ENCODE measurements around the gene SHROOM1.
A peak's percentile ranks its signal among the peaks of the same experiment; 100 is the strongest.

SHROOM1 gene

GRCh38 chr5:132785365-132785764 lies 45.1 kb downstream of the SHROOM1 start:
- Histone ChIP-seq H3K9me3 (ENCODE audit: control insufficient read depth in 1 of 2, low read length in 2 of 2) (no peaks in the 10 kb centered on the region), H3K4me1 (ENCODE audit: control insufficient read depth in 1 of 2, insufficient read depth in 2 of 2, low read length in 2 of 2) (no peaks in the 10 kb centered on the region), H3K4me3 (ENCODE audit: low read depth in 1 of 2, low read length in 2 of 2) (no peak overlapping the region), H3K27me3 (ENCODE audit: low read depth, low read length) (no peaks in the 10 kb centered on the region), H3K36me3 (ENCODE audit: control insufficient read depth in 1 of 2, insufficient read depth in 2 of 2, low read length in 2 of 2) (no peaks in the 10 kb centered on the region), H3K27ac (ENCODE audit: low read length) (no peak overlapping the region)

GRCh38 chr5:132782101-132782500 lies 48.3 kb downstream of the SHROOM1 start:
- Histone ChIP-seq H3K27ac (ENCODE audit: low read length) (no peak overlapping the region), H3K4me1 (ENCODE audit: control insufficient read depth in 1 of 2, insufficient read depth in 2 of 2, low read length in 2 of 2) (peaks cover 5 to 8% of the 10 kb centered on the region in 2 donors), H3K4me3 (ENCODE audit: low read depth in 1 of 2, low read length in 2 of 2) (no peak overlapping the region), H3K9me3 (ENCODE audit: control insufficient read depth in 1 of 2, low read length in 2 of 2) (no peaks in the 10 kb centered on the region), H3K36me3 (ENCODE audit: control insufficient read depth in 1 of 2, insufficient read depth in 2 of 2, low read length in 2 of 2) (no peaks in the 10 kb centered on the region), H3K27me3 (ENCODE audit: low read depth, low read length) (no peaks in the 10 kb centered on the region)

- no peak overlapping the region for H3K27ac ChIP-seq (ENCODE audit: low read length)
- peaks cover 5 to 8% of the 10 kb centered on the region in 2 donors for H3K4me1 ChIP-seq (ENCODE audit: control insufficient read depth in 1 of 2, insufficient read depth in 2 of 2, low read length in 2 of 2)
- no peaks in the 10 kb centered on the region for H3K27me3 ChIP-seq (ENCODE audit: low read depth, low read length)
- no peaks in the 10 kb centered on the region for H3K36me3 ChIP-seq (ENCODE audit: control insufficient read depth in 1 of 2, insufficient read depth in 2 of 2, low read length in 2 of 2)
- no peaks in the 10 kb centered on the region for H3K9me3 ChIP-seq (ENCODE audit: control insufficient read depth in 1 of 2, low read length in 2 of 2)
- no peak overlapping the region for H3K4me3 ChIP-seq (ENCODE audit: low read depth in 1 of 2, low read length in 2 of 2)
These were observed 49.4 kb downstream of the SHROOM1 start for GRCh38 chr5:132781029-132781428.

- no peaks in the 10 kb centered on the region for H3K27me3 ChIP-seq (ENCODE audit: low read depth, low read length)
These were observed 49.9 kb downstream of the SHROOM1 start for GRCh38 chr5:132780577-132780976.

DNA sequence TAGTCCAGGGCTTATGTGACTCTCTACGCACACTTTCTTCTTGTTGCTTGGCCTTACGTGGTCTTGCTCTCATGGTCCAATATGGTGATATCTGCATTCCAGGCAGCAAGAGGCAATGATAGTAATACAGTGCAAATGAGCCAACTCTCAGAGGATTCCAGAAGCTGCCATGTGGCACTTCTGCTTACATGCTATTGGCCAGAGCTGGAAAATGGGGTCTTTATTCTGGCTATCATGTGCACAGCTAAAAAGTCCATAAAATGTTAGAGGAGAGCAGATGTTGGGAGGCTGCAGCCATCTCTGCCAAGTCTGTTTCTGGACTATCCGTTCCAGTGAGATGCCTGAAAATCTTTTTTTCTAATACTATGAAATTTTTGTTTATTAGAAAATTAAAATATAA lies 50.5 kb downstream of the SHROOM1 start:
- H3K27ac ChIP-seq (ENCODE audit: low read length) = no peak overlapping the region
- no peak overlapping the region for H3K4me3 ChIP-seq (ENCODE audit: low read depth in 1 of 2, low read length in 2 of 2)
- peaks cover 14 to 15% of the 10 kb centered on the region in 2 donors for H3K4me1 ChIP-seq (ENCODE audit: control insufficient read depth in 1 of 2, insufficient read depth in 2 of 2, low read length in 2 of 2)
- H3K9me3 ChIP-seq (ENCODE audit: control insufficient read depth in 1 of 2, low read length in 2 of 2) = no peaks in the 10 kb centered on the region
- no peaks in the 10 kb centered on the region for H3K27me3 ChIP-seq (ENCODE audit: low read depth, low read length)
- H3K36me3 ChIP-seq (ENCODE audit: control insufficient read depth in 1 of 2, insufficient read depth in 2 of 2, low read length in 2 of 2) = no peaks in the 10 kb centered on the region

More at GRCh38 chr5:132780577-132780976, 49.9 kb downstream of the SHROOM1 start:
- Histone ChIP-seq H3K27ac (ENCODE audit: low read length) (no peak overlapping the region), H3K4me1 (ENCODE audit: control insufficient read depth in 1 of 2, insufficient read depth in 2 of 2, low read length in 2 of 2) (peaks cover 9 to 10% of the 10 kb centered on the region in 2 donors), H3K36me3 (ENCODE audit: control insufficient read depth in 1 of 2, insufficient read depth in 2 of 2, low read length in 2 of 2) (no peaks in the 10 kb centered on the region), H3K4me3 (ENCODE audit: low read depth in 1 of 2, low read length in 2 of 2) (no peak overlapping the region), H3K9me3 (ENCODE audit: control insufficient read depth in 1 of 2, low read length in 2 of 2) (no peaks in the 10 kb centered on the region)

DNA sequence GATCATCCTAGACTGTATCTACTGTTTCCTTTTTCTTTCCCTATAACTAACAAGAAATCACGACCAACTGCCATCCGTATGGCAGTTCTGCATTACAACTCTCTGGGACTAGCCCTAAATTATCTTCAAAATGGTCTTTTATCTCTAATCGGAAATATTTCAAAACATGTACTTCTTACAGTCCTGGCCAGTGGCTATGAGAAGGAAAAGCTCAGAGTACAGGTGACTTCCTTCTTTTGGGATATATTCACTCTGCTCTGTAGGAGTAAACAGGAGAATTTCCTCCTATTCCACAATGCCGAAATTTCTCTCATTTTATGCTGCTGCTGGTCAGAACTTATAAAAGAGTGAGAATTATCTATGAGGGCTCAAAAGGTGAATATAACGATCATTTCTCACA lies 51.6 kb downstream of the SHROOM1 start:
- Histone ChIP-seq H3K4me1 (ENCODE audit: control insufficient read depth in 1 of 2, insufficient read depth in 2 of 2, low read length in 2 of 2) (peaks cover 15 to 22% of the 10 kb centered on the region in 2 donors), H3K9me3 (ENCODE audit: control insufficient read depth in 1 of 2, low read length in 2 of 2) (no peaks in the 10 kb centered on the region), H3K4me3 (ENCODE audit: low read depth in 1 of 2, low read length in 2 of 2) (no peak overlapping the region), H3K27me3 (ENCODE audit: low read depth, low read length) (no peaks in the 10 kb centered on the region), H3K36me3 (ENCODE audit: control insufficient read depth in 1 of 2, insufficient read depth in 2 of 2, low read length in 2 of 2) (no peaks in the 10 kb centered on the region), H3K27ac (ENCODE audit: low read length) (no peak overlapping the region)

GRCh38 chr5:132778129-132778528 lies 52.3 kb downstream of the SHROOM1 start:
- Histone ChIP-seq H3K27ac (ENCODE audit: low read length) (no peak overlapping the region), H3K9me3 (ENCODE audit: control insufficient read depth in 1 of 2, low read length in 2 of 2) (no peaks in the 10 kb centered on the region), H3K36me3 (ENCODE audit: control insufficient read depth in 1 of 2, insufficient read depth in 2 of 2, low read length in 2 of 2) (no peaks in the 10 kb centered on the region), H3K27me3 (ENCODE audit: low read depth, low read length) (no peaks in the 10 kb centered on the region), H3K4me1 (ENCODE audit: control insufficient read depth in 1 of 2, insufficient read depth in 2 of 2, low read length in 2 of 2) (peaks cover 15 to 22% of the 10 kb centered on the region in 2 donors), H3K4me3 (ENCODE audit: low read depth in 1 of 2, low read length in 2 of 2) (peak overlapping the region; percentile 76 to 88)

- Histone ChIP-seq H3K27ac (ENCODE audit: low read length) (peak within 1 kb of the TSS; percentile 60), H3K9me3 (ENCODE audit: control insufficient read depth in 1 of 2, low read length in 2 of 2) (no peaks in the 10 kb centered on the region), H3K27me3 (ENCODE audit: low read depth, low read length) (no peaks in the 10 kb centered on the region), H3K4me1 (ENCODE audit: control insufficient read depth in 1 of 2, insufficient read depth in 2 of 2, low read length in 2 of 2) (peaks cover 15 to 22% of the 10 kb centered on the region in 2 donors), H3K4me3 (ENCODE audit: low read depth in 1 of 2, low read length in 2 of 2) (peak within 1 kb of the TSS; percentile 76 to 88), H3K36me3 (ENCODE audit: control insufficient read depth in 1 of 2, insufficient read depth in 2 of 2, low read length in 2 of 2) (no peaks in the 10 kb centered on the region)
These were observed 53.0 kb downstream of the SHROOM1 start, which contains the start of gene SEPTIN8 for GRCh38 chr5:132777209-132778069. Gene SEPTIN8, minus strand, starts transcription at chr5:132777239. Its CDS starts 102 bp downstream, at chr5:132777137.

GRCh38 chr5:132776938-132777208 lies 53.6 kb downstream of the SHROOM1 start:
- Histone ChIP-seq H3K27ac (ENCODE audit: low read length) (no peak overlapping the region), H3K36me3 (ENCODE audit: control insufficient read depth in 1 of 2, insufficient read depth in 2 of 2, low read length in 2 of 2) (no peaks in the 10 kb centered on the region), H3K27me3 (ENCODE audit: low read depth, low read length) (no peaks in the 10 kb centered on the region), H3K9me3 (ENCODE audit: control insufficient read depth in 1 of 2, low read length in 2 of 2) (no peaks in the 10 kb centered on the region), H3K4me1 (ENCODE audit: control insufficient read depth in 1 of 2, insufficient read depth in 2 of 2, low read length in 2 of 2) (peaks cover 15 to 26% of the 10 kb centered on the region in 2 donors), H3K4me3 (ENCODE audit: low read depth in 1 of 2, low read length in 2 of 2) (peak overlapping the region; percentile 66 to 77)

- Histone ChIP-seq H3K4me3 (ENCODE audit: low read depth in 1 of 2, low read length in 2 of 2) (peak overlapping the region; percentile 66 to 77), H3K4me1 (ENCODE audit: control insufficient read depth in 1 of 2, insufficient read depth in 2 of 2, low read length in 2 of 2) (peaks cover 18 to 30% of the 10 kb centered on the region in 2 donors), H3K27ac (ENCODE audit: low read length) (peak overlapping the region; percentile 60), H3K36me3 (ENCODE audit: control insufficient read depth in 1 of 2, insufficient read depth in 2 of 2, low read length in 2 of 2) (no peaks in the 10 kb centered on the region), H3K9me3 (ENCODE audit: control insufficient read depth in 1 of 2, low read length in 2 of 2) (no peaks in the 10 kb centered on the region), H3K27me3 (ENCODE audit: low read depth, low read length) (no peaks in the 10 kb centered on the region)
These were observed 54.1 kb downstream of the SHROOM1 start for GRCh38 chr5:132776131-132776937.

GRCh38 chr5:132775476-132775961 lies 54.9 kb downstream of the SHROOM1 start:
- peak overlapping the region; percentile 60 for H3K27ac ChIP-seq (ENCODE audit: low read length)
- H3K4me3 ChIP-seq (ENCODE audit: low read depth in 1 of 2, low read length in 2 of 2) = peak overlapping the region; percentile 66 to 77
- no peaks in the 10 kb centered on the region for H3K36me3 ChIP-seq (ENCODE audit: control insufficient read depth in 1 of 2, insufficient read depth in 2 of 2, low read length in 2 of 2)
- peaks cover 22 to 31% of the 10 kb centered on the region in 2 donors for H3K4me1 ChIP-seq (ENCODE audit: control insufficient read depth in 1 of 2, insufficient read depth in 2 of 2, low read length in 2 of 2)
- H3K27me3 ChIP-seq (ENCODE audit: low read depth, low read length) = no peaks in the 10 kb centered on the region
- H3K9me3 ChIP-seq (ENCODE audit: control insufficient read depth in 1 of 2, low read length in 2 of 2) = no peaks in the 10 kb centered on the region

All from muscle layer of duodenum (tissue), 2 donors.